H4 (cell line): Measurements from ENCODE around the gene GRK3. TPM values are rescaled to one million over a fixed set of nuclear protein-coding genes. Genes with fewer than 3 reads are reported as not detected.

Source experiments
- DNase-seq: peaks from one replicate; pipeline ENCODE4 v3.0.0-alpha.2; 2015; ENCODE audit warnings: low spot score
- total RNA-seq: library from RNA; depleted of rRNA; stranded (reverse); fragments of >200 nt; shearing (Covaris generic); gene quantifications from 2 replicates; pipeline ENCODE4 v1.2.3, GENCODE V29; 2014

The GRK3 gene
- total RNA-seq, 1 experiment from 2014 or later = 2.2 TPM

GRCh38 chr22:25663654-25664053, 99.2 kb downstream of the GRK3 start:
- DNase-seq = no peak

GRCh38 chr22:25666308-25666707, 101.8 kb downstream of the GRK3 start:
- DNase-seq = no peak

GRCh38 chr22:25668437-25668836, 104.0 kb downstream of the GRK3 start:
- no peak for DNase-seq

- no peak for DNase-seq
Observed at GRCh38 chr22:25669253-25670069, 105.0 kb downstream of the GRK3 start.

DNA sequence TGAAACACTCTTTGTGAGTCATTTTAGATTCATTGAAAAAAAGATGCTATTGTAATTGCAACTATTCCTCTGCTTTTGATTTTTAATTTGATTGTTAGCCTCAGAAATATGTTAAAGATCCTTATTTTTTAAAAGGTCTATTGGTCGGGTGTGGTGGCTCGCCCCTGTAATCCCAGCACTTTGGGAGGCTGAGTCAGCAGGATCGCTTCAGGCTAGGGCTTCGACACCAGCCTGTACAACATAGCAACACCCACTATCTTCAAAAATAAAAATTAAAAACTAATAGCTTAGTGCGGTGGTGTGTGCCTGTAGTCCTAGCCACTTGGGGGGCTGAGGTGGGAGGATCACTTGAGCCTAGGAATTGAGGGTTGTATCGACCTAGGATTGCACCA, 105.6 kb downstream of the GRK3 start:
- no peak for DNase-seq

DNA sequence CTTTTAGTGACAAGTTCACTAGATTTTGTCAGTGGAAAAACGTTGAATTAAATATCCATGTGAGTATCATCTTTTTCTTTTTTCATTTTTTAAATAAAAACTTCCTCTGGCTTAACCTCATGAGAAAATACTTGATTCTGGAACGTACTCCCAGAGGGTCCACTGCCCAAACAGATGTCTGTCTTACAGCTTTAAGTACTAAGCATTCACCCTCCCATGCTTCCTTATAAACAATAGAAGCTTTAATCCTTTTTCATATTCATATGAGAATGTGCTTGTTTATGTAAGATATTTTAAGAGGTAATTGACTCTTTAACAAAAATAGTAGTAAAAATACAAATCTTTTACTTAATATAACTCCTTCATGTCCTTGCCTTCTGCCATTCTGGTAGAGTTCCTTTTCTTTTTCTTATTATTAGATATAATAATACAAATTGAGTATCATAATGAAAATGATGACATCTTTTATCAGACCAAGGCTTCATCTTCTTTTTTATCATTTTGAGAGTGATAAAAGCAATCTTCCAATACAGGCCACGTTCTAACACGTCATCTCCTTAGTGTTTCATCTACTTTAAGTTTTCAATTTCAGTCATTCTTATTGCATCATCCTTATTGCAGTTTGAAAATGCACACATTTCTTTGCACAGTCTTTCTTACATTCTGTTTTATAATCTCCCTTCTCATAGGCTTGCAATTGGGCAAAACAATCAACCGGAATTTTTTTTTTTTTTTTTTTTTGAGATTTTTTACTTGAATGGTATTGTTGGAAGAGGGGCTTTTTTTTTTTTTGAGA, 108.0 kb downstream of the GRK3 start:
- no peak for DNase-seq

DNA sequence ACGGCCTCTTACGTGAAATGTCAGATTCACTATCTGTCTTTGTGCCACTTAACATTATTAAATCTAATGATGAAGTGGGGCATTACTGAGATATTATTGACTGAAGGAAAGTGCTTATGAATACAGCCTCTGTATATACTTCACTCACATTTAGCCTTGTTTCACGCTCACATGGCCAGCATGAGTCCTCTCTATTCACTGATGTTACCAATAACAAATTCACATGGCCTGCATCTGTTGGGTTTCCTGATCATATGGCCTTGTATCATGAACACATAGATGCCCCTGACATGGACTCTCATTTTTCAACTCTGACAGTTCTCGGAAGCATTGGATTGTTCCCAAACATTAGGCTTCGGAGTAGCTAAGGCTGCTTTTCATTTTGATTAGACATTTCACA, 109.2 kb downstream of the GRK3 start:
- no peak for DNase-seq

GRCh38 chr22:25677631-25678030, 113.2 kb downstream of the GRK3 start:
- no peak for DNase-seq

DNA sequence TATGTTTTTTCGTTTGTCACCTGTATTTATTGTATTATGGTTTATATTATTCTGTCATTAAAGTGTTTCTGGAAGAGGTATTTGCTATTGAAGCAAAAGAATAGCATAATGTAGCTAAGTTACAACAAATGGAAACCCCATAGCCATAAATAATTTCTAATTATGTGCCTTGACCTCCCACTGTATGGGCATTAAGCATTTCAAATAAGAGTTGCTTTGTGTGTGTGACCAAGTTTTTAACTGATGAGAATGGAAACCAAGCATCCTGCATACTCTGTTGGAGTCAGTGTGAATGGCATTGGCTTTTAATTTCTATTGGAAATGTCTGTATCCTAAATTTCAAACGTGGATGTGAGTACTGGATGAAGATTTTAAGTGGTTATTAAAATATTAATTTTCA, 115.6 kb downstream of the GRK3 start:
- no peak for DNase-seq

GRCh38 chr22:25680956-25681355, 116.5 kb downstream of the GRK3 start:
- no peak for DNase-seq

GRCh38 chr22:25682109-25682508, 117.6 kb downstream of the GRK3 start:
- no peak for DNase-seq

DNA sequence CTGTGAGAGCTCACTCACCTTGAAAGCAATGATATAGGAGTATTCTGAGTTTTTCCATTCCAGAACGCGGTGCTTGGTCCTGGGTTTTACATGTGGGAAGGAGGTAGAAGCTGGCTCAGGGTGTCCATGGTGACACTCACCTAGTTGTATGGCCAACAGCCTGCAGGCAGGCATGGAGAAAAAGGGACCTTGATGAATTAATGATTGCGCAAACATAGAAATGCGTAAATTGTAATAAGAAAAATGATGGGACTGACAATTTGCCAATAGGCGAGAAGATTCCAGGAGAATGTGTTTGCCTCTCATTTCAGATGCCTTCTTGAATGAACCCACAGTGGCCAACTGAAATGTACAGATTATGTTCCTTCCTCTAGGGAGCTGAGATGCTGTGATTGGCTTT, 124.2 kb downstream of the GRK3 start:
- DNase-seq = no peak

DNA sequence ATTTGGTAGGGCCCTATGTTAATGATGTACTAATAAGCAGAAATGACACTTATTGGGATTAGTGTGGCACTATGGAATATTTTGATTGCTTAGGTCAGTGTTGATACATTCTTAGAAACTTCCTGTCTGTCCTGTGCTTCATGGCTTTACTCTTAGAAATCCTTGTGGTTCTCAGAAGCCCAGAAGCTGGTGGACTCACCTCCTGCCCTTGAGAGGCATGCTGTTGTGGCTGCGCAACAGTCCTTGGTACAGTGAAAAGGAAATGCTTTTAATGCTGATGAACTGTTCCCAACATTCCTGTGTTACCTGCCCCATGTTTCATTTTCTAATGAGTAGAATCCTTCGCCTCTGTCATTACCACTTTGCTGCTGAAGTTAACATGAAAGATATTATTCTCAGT, 125.2 kb downstream of the GRK3 start:
- DNase-seq = no peak

DNA sequence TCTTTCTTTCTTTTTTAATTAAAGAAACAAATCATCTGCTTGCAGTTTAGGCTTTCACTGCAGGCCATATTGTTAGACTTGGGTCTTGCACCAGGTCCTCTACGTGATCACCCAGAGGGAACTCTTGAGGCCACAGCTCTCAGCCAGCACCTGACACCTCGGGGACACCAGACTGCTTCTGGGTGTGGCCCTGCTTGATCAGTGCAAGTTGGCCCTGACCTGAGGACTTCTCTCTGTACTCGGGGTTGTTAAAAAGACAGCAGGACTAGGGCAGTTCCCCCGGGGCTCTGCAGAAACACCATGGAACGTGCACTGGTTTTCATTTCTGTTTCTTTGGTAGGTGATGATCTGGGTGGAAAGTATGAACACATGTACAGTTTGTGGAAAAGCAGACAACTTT, 126.3 kb downstream of the GRK3 start:
- DNase-seq = no peak

DNA sequence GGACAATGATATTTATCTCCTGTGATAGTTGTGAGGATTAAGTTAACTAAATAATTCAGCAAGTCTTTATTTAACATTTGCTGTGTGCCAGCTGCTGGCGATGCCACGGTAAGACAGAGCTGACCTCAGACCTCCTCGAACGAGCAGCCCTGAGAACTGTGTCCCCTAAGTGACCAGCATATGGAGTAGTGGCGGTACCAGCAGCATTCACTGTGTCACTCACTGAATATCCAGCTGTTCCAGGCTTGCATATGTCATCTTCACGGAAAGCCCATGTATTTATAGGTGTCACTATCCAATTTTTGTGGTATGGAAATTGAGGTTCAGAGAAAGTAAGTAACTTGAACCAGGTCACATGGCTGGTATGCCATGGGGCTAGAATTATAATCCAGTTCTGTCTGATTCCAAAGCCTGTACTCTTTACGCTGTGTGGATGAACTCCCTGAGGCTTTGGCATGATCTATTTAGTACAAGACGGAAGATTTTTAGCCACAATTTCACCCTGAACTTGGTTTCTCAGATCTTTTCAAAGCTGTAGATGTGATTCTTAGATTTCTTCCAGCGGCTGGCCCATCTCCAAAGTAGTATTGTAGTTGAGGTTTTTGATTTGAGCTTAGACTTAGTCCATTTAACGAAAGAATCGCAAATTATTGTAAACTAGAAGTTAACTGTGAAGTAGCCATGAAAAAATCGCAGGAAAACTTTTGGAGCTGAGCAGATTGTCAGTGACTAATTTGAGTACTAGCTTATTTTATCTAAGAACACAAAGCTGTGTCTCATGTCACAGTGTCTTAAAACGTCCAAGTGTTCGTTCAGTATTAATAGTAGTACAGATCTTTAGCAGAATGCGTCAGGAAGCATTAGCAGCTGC, 128.2 kb downstream of the GRK3 start:
- no peak for DNase-seq

DNA sequence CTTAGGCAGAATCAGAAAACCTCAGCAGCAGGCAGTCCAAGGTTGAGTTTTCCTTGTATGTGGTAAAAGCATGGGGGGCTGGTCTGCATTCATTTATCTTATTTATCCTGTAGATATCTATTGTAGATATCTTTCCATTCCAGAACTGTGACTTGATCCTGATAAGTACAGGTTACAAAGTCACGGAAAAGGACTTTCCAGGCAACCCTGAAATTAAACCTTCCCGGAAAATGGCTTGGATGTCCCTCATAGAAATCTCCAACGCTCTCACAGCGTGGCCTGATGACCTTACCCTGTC, 128.7 kb downstream of the GRK3 start:
- DNase-seq = no peak

GRCh38 chr22:25694196-25694907, 129.9 kb downstream of the GRK3 start:
- DNase-seq = no peak

- DNase-seq = no peak
Observed at GRCh38 chr22:25695146-25695545, 130.7 kb downstream of the GRK3 start.

DNA sequence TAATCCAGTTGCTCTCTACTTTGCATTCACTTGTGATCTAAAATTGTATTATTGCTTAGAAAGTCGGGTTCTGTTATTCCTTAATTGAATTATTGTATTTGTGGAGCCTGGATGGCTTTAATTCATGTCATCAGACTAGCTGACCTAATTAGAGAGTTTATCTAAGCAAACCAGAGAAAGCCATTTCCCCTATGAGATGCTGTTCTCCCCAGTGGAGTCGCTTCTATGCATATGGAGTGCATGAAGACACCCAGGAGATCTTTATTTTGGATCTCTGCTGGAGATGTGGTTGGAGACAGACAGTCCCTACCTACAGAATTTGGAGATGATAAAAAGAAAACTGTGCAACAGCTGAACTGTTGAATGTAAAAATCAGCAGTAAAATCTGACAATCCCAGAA, 132.3 kb downstream of the GRK3 start:
- DNase-seq = no peak

DNA sequence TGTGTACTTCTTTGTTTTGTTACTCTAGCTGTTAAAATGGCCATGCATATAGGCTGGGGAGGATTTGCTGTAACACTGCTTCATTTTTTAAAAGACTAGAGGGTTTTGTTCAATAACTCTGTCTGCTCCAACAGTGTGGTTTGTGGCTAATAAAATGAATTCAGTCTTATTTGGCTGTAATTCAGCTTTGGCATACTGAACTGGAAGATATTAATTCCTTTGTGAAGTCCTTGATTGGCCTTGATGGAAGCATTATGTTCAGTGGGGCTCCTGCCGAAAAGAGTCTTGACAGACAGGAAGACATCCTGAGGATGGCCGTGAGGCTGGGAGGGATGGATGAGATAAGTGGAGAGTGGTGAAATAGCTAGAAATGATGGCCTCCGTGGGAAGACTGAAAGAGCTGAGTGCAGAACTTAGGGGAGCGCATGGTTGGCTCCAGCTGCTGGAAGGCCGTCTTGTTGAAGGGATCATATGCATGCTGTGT, 132.7 kb downstream of the GRK3 start:
- DNase-seq = no peak

DNA sequence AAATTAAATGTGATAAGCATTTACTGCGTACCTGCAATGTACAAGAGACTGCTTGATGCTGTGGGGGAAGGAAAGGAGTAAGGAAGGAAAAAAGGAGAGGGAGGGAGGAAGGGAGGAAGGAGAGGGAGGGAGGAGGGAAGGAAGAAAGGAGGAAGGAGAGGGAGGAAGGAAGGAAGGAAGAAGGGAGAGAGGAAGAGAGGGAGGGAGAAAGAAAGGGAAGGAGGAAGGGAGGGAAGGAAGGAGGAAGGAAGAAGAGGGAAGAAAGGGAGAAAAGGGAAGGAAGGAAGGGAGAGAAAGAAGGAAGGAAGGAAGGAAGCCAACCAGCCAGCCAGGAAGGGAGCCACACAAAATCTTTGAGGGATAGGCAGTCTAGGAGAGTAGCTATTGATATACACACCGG, 133.5 kb downstream of the GRK3 start:
- no peak for DNase-seq

- DNase-seq = no peak
Observed at GRCh38 chr22:25698461-25698860, 134.0 kb downstream of the GRK3 start.
